ENCODE measurements around the gene HELZ.
"Not testable (repeated sequence)": the region's sequence is repeated elsewhere in the genome, so short reads cannot be mapped to it uniquely, and the experiment has no call there.

- not testable (repeated sequence) for TF ChIP-seq CTCF, POLR2A (IDR thresholded peaks at IDR 0.05)
Observed at GRCh38 chr17:67095291-67095690, 149.7 kb downstream of the HELZ start.
